VCaP (cell line): ENCODE data around the gene ATN1.

Source experiments
- H3K27ac ChIP-seq: fragments of 450-650 bp; 2 replicates; pipeline ENCODE4 v1.5.1; 2017
- TF ChIP-seq, protein P1 (sequence below): fragments of 450-650 bp; conservative IDR thresholded peaks from 2 replicates; pipeline ENCODE4 v1.5.1; 2017; ENCODE audit warnings: mild to moderate bottlenecking, moderate library complexity

The ATN1 gene

GRCh38 chr12:6919588-6919987 is 8.2 kb upstream of the ATN1 start:
- H3K27ac ChIP-seq, result no peak overlapping the region
- TF ChIP-seq, protein P1, sequence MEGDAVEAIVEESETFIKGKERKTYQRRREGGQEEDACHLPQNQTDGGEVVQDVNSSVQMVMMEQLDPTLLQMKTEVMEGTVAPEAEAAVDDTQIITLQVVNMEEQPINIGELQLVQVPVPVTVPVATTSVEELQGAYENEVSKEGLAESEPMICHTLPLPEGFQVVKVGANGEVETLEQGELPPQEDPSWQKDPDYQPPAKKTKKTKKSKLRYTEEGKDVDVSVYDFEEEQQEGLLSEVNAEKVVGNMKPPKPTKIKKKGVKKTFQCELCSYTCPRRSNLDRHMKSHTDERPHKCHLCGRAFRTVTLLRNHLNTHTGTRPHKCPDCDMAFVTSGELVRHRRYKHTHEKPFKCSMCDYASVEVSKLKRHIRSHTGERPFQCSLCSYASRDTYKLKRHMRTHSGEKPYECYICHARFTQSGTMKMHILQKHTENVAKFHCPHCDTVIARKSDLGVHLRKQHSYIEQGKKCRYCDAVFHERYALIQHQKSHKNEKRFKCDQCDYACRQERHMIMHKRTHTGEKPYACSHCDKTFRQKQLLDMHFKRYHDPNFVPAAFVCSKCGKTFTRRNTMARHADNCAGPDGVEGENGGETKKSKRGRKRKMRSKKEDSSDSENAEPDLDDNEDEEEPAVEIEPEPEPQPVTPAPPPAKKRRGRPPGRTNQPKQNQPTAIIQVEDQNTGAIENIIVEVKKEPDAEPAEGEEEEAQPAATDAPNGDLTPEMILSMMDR, result no peak

- TF ChIP-seq, protein P1, result no peak
- no peak overlapping the region for H3K27ac ChIP-seq
Measured at GRCh38 chr12:6921539-6921938, 6.2 kb upstream of the ATN1 start.

DNA sequence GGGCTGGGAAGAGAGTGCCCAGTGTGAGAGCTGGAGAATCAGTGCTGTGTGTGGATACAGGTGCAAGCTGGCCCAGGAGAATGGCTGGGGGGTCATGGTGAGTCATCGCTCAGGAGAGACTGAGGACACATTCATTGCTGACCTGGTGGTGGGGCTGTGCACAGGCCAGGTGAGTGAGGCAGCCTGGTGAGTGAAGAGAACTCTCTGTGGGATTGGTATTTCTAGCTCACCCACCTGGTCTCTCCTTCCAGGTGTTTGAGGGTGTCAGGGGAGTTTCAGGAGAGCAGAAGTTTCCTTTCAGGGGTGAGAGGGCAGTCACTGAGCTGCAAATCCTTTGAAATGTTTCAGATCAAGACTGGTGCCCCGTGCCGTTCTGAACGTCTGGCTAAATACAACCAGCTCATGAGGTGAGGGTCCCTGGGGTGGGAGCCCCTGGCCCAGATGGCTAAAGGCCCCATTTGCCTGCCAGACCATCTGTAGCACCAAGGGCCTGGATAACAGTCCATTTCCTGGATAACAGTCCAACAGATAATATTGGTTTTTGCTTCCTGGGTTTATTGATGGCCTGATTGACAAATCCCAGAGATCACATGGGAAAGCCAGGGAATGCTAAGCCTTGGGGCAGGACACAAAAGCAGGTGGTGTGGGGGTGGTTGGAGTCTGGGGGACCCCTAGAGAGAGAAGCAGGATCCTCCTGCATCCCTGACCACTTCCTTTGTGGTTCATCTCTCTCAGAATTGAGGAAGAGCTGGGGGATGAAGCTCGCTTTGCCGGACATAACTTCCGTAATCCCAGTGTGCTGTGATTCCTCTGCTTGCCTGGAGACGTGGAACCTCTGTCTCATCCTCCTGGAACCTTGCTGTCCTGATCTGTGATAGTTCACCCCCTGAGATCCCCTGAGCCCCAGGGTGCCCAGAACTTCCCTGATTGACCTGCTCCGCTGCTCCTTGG is 5.5 kb upstream of the ATN1 start:
- TF ChIP-seq, protein P1, result no peak
- no peak overlapping the region for H3K27ac ChIP-seq

DNA sequence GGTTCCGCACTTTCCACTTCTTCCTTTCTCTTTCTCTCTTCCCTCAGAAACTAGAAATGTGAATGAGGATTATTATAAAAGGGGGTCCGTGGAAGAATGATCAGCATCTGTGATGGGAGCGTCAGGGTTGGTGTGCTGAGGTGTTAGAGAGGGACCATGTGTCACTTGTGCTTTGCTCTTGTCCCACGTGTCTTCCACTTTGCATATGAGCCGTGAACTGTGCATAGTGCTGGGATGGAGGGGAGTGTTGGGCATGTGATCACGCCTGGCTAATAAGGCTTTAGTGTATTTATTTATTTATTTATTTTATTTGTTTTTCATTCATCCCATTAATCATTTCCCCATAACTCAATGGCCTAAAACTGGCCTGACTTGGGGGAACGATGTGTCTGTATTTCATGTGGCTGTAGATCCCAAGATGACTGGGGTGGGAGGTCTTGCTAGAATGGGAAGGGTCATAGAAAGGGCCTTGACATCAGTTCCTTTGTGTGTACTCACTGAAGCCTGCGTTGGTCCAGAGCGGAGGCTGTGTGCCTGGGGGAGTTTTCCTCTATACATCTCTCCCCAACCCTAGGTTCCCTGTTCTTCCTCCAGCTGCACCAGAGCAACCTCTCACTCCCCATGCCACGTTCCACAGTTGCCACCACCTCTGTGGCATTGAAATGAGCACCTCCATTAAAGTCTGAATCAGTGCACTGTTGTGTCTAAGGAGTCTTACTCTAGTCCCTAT is 4.6 kb upstream of the ATN1 start:
- H3K27ac ChIP-seq, result peak overlapping the region; percentile 96; the same call in 1 of the 2 replicates
- TF ChIP-seq, protein P1, result no peak

DNA sequence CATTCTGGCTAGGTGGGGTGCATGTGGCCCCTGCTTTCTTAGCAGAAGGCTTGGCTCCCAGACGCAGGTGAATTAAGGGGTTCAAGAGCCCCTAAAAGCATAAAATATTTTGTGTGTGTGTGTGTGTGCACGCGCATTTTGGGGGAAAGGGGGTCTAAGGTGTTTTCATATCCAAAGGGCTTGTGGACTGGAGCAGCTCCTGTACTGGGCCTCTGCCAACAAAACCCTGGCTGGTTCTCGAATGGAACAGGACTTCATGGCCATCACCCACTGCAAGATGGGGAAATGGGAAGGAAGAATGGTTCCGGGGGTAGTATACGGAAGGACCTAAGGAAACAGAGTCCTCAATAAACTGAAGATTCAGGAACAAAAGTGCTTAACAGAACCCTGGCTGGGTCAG is 3.9 kb upstream of the ATN1 start:
- TF ChIP-seq, protein P1, result no peak
- H3K27ac ChIP-seq, result peak overlapping the region; percentile 96

DNA sequence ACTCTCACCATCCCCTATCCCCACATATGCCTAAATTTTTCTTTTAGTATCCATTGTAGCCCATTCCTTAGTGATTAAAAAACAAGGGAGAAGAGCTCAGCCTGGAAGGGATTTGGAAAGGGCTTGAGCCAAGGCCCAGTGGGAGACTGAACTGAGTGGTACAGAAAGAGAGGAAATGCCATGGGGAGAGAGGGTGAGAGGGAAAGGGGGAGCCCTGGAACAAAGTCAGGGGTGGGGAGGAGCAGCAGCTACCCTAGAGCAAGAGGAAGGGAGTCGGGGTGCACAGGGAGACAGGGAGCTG is 2.6 kb upstream of the ATN1 start:
- TF ChIP-seq, protein P1, result no peak
- H3K27ac ChIP-seq, result peak overlapping the region; percentile 96

DNA sequence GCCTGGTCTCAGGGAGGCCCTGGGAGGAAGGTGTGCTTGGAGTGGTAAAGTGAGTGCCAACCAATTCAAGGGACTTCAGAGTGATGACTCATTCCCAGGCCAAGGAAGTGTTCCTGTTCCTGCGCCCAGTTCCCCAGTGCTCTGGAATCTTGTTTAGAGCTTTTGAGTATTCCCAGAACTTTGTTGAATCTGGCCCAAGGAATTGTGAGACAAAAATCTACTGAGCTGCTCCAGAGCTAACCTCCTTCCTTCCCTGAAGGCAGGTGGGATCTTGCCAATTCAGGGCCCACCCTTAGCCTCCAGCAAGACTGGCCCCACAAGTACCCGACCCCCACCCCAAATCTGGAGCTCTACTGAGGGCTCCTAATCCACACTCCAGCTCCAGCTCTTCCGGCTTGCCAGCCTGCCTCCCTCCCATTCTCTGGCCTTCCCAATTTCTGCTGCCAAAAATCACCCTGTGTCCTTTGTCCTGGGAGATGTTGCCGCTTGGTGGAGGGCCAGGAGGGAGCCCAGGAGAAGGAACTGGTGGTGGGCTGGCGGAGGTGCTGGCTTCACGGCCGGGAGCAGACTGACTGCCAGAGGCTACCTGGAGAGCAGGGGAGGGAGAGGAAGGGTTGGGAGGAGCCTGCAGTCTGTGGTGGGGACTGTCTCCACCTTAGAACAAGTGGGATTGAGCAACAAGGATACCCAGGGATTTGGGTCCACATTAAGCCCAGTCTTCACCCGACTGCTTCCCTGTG is 2.0 kb upstream of the ATN1 start:
- TF ChIP-seq, protein P1, result 0 out of 2 replicates have a peak, but pooled peaks have one; percentile 10
- peak overlapping the region; percentile 96 for H3K27ac ChIP-seq
